ENCODE results near the gene MEIOC.

- TF ChIP-seq CTCF (IDR thresholded peaks at IDR 0.05), result no peak
- no peak for TF ChIP-seq POLR2A (IDR thresholded peaks at IDR 0.05)
Observed at GRCh38 chr17:44663095-44663494, 6.8 kb downstream of the MEIOC start.
